ENCODE measurements around the gene BANF1. TPM values are rescaled to one million over a fixed set of nuclear protein-coding genes. Genes with fewer than 3 reads are reported as not detected.

The BANF1 gene
- total RNA-seq, 1 experiment from 2014 or later, result 124 TPM

GRCh38 chr11:66015936-66016792 is 13.9 kb downstream of the BANF1 start:
- Histone ChIP-seq H3K79me2 (ENCODE audit: low read length) (no peaks in the 10 kb centered on the region), H3K9me3 (ENCODE audit: low read length) (no peaks in the 10 kb centered on the region), H3K9ac (ENCODE audit: low read length) (no peak overlapping the region), H3K27me3 (ENCODE audit: low read length) (no peaks in the 10 kb centered on the region), H4K20me1 (ENCODE audit: low read length) (no peaks in the 10 kb centered on the region), H3K36me3 (ENCODE audit: low read depth, low read length) (no peaks in the 10 kb centered on the region), H3K4me2 (ENCODE audit: low read length) (peak overlapping the region; percentile 1; the same call in 1 of the 2 replicates), H3F3A (ENCODE audit: low read length, unreplicated experiment) (no peaks in the 10 kb centered on the region), H3K4me1 (ENCODE audit: insufficient read depth, low read length) (peaks cover 43% of the 10 kb centered on the region), H2AFZ (ENCODE audit: low read length) (no peak overlapping the region), H3K9me2 (replicated peaks; ENCODE audit: low read length) (no peaks in the 10 kb centered on the region), H3K4me3 (ENCODE audit: low read length) (no peak overlapping the region), H3K27ac (ENCODE audit: low read length) (no peak overlapping the region)
- ATAC-seq (no peak), DNase-seq (no peak)
- ChIA-PET POLR2A (ENCODE audit: unreplicated experiment) (no interaction called here), CTCF (no interaction called here)
- BruUV-seq (replicated peaks), result no TSS peak
- TF ChIP-seq EZH2phosphoT487 (IDR thresholded peaks at IDR 0.05; ENCODE audit: borderline replicate concordance, low read length), result no peak
- no peak for TF ChIP-seq EZH2 (IDR thresholded peaks at IDR 0.05; ENCODE audit: low read length, unreplicated experiment)
- TF ChIP-seq CTCF (conservative IDR thresholded peaks at IDR 0.05; ENCODE audit: low read depth, low read length), result no peak
- intact Hi-C loops (cut with micrococcal nuclease), result no loop called here

GRCh38 chr11:66016793-66017177 is 14.5 kb downstream of the BANF1 start:
- TF ChIP-seq CTCF (conservative IDR thresholded peaks at IDR 0.05; ENCODE audit: low read depth, low read length) (no peak), EZH2 (IDR thresholded peaks at IDR 0.05; ENCODE audit: low read length, unreplicated experiment) (no peak)
- Histone ChIP-seq H3K79me2 (ENCODE audit: low read length) (no peaks in the 10 kb centered on the region), H3K36me3 (ENCODE audit: low read depth, low read length) (no peaks in the 10 kb centered on the region), H4K20me1 (ENCODE audit: low read length) (no peaks in the 10 kb centered on the region), H3K9ac (ENCODE audit: low read length) (no peak overlapping the region), H3K4me2 (ENCODE audit: low read length) (no peak overlapping the region), H3K4me1 (ENCODE audit: insufficient read depth, low read length) (peaks cover 45% of the 10 kb centered on the region), H3K27ac (ENCODE audit: low read length) (no peak overlapping the region), H3K9me3 (ENCODE audit: low read length) (no peaks in the 10 kb centered on the region), H3K4me3 (ENCODE audit: low read length) (no peak overlapping the region), H3K9me2 (replicated peaks; ENCODE audit: low read length) (no peaks in the 10 kb centered on the region), H2AFZ (ENCODE audit: low read length) (no peak overlapping the region), H3F3A (ENCODE audit: low read length, unreplicated experiment) (no peaks in the 10 kb centered on the region), H3K27me3 (ENCODE audit: low read length) (no peaks in the 10 kb centered on the region)
- ChIA-PET CTCF (interaction anchor here (0.6 kb wide), 1 partner anchor 28 kb away, joined by 4 read pairs; no protein-coding TSS in a partner anchor), POLR2A (ENCODE audit: unreplicated experiment) (no interaction called here)
- intact Hi-C loops (cut with micrococcal nuclease), result no loop called here
- BruUV-seq (replicated peaks), result no TSS peak
- ATAC-seq, result no peak
- no peak for DNase-seq

GRCh38 chr11:66017321-66017720 is 15.0 kb downstream of the BANF1 start:
- ATAC-seq (no peak), DNase-seq (no peak)
- no peak overlapping the region for H3K27ac ChIP-seq (ENCODE audit: low read length)
- no peaks in the 10 kb centered on the region for H3K27me3 ChIP-seq (ENCODE audit: low read length)
- POLR2A ChIA-PET (ENCODE audit: unreplicated experiment), result no interaction called here
- no peaks in the 10 kb centered on the region for H3K36me3 ChIP-seq (ENCODE audit: low read depth, low read length)
- H3K9me2 ChIP-seq (replicated peaks; ENCODE audit: low read length), result no peaks in the 10 kb centered on the region
- no peak for TF ChIP-seq EZH2 (IDR thresholded peaks at IDR 0.05; ENCODE audit: low read length, unreplicated experiment)
- no peak for TF ChIP-seq CTCF (conservative IDR thresholded peaks at IDR 0.05; ENCODE audit: low read depth, low read length)
- TF ChIP-seq EZH2phosphoT487 (IDR thresholded peaks at IDR 0.05; ENCODE audit: borderline replicate concordance, low read length), result no peak
- no peaks in the 10 kb centered on the region for H3F3A ChIP-seq (ENCODE audit: low read length, unreplicated experiment)
- H4K20me1 ChIP-seq (ENCODE audit: low read length), result no peaks in the 10 kb centered on the region
- no peak overlapping the region for H3K4me2 ChIP-seq (ENCODE audit: low read length)
- H2AFZ ChIP-seq (ENCODE audit: low read length), result no peak overlapping the region
- intact Hi-C loops (cut with micrococcal nuclease), result no loop called here
- no peaks in the 10 kb centered on the region for H3K79me2 ChIP-seq (ENCODE audit: low read length)
- no peak overlapping the region for H3K9ac ChIP-seq (ENCODE audit: low read length)
- no TSS peak for BruUV-seq (replicated peaks)
- peaks cover 45% of the 10 kb centered on the region for H3K4me1 ChIP-seq (ENCODE audit: insufficient read depth, low read length)
- no peaks in the 10 kb centered on the region for H3K9me3 ChIP-seq (ENCODE audit: low read length)
- H3K4me3 ChIP-seq (ENCODE audit: low read length), result no peak overlapping the region
- CTCF ChIA-PET, result interaction anchor here (0.6 kb wide), 1 partner anchor 28 kb away, joined by 4 read pairs; no protein-coding TSS in a partner anchor

All from PC-3 (cell line).